Bronchial epithelial cell (primary cell): Measurements from ENCODE around the gene NADK2. TPM values are rescaled to one million over a fixed set of nuclear protein-coding genes. Genes with fewer than 3 reads are reported as not detected.

Source experiments
- DNase-seq: peaks from one replicate; pipeline ENCODE4 v3.0.0-alpha.2; 2010; ENCODE audit warnings: low read depth
- FAIRE-seq: peaks from 2 replicates; lab custom pipeline; 2011; peaks lifted over from hg19 to GRCh38; lab: Jason Lieb, UNC
- H3K27me3 ChIP-seq: 2 replicates; pipeline ENCODE4 v1.5.1; 2011; ENCODE audit warnings: low read length; ENCODE audit not compliant: control insufficient read depth, insufficient read depth
- H3K36me3 ChIP-seq: 2 replicates; pipeline ENCODE4 v1.5.1; 2011; ENCODE audit warnings: low read length; ENCODE audit not compliant: control insufficient read depth, insufficient read depth
- H3K4me3 ChIP-seq: 2 replicates; pipeline ENCODE4 v1.5.1; 2011; ENCODE audit warnings: mild to moderate bottlenecking, low read depth, low read length, control low read depth
- total RNA-seq: library from RNA; depleted of rRNA; stranded (reverse); fragments of >200 nt; gene quantifications from 2 replicates; pipeline ENCODE4 v1.2.1, GENCODE V29; 2014
- TF ChIP-seq, protein P1 (sequence below): IDR thresholded peaks from 2 replicates; pipeline ENCODE4 v1.5.1; 2011; ENCODE audit warnings: mild to moderate bottlenecking, moderate library complexity, low read length, control low read depth, inconsistent platforms; ENCODE audit not compliant: insufficient read depth, severe bottlenecking

Gene NADK2
- total RNA-seq, 1 donor from 2014 or later = 27.6 TPM

DNA sequence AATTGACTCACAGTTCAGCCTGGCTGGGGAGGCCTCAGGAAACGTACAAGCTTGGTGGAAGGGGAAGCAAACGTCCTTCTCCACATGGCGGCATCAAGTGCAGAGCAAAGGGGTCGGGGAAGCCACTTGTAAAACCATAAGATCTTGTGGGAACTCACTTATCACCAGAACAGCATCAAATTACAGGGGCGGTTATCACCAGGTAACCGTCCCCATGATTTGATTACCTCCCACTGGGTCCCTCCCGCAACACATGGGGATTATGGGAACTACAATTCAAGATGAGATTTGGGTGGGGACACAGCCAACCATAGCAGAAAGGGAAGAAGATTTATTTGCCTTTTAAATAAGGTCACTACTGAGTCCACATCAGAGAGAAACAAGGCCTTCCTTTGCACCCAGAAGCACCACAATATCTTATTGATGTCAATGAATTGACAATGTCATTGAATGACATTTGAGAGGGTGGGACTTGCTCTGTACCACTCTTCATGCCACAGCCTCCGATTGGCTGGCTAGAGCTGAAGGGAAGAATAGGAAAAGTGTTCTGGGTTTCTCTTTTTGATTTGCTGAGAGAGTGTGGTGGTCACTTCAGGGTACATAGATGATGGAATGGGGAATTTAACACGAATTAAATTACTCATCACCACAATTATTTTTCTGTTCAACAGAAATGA lies 78.8 kb downstream of the NADK2 start:
- DNase-seq (no peak), FAIRE-seq (no peak)
- H3K4me3 ChIP-seq = no peak overlapping the region
- TF ChIP-seq, protein P1, sequence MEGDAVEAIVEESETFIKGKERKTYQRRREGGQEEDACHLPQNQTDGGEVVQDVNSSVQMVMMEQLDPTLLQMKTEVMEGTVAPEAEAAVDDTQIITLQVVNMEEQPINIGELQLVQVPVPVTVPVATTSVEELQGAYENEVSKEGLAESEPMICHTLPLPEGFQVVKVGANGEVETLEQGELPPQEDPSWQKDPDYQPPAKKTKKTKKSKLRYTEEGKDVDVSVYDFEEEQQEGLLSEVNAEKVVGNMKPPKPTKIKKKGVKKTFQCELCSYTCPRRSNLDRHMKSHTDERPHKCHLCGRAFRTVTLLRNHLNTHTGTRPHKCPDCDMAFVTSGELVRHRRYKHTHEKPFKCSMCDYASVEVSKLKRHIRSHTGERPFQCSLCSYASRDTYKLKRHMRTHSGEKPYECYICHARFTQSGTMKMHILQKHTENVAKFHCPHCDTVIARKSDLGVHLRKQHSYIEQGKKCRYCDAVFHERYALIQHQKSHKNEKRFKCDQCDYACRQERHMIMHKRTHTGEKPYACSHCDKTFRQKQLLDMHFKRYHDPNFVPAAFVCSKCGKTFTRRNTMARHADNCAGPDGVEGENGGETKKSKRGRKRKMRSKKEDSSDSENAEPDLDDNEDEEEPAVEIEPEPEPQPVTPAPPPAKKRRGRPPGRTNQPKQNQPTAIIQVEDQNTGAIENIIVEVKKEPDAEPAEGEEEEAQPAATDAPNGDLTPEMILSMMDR = no peak
- H3K36me3 ChIP-seq = peaks cover 12% of the 10 kb centered on the region
- H3K27me3 ChIP-seq = no peaks in the 10 kb centered on the region

DNA sequence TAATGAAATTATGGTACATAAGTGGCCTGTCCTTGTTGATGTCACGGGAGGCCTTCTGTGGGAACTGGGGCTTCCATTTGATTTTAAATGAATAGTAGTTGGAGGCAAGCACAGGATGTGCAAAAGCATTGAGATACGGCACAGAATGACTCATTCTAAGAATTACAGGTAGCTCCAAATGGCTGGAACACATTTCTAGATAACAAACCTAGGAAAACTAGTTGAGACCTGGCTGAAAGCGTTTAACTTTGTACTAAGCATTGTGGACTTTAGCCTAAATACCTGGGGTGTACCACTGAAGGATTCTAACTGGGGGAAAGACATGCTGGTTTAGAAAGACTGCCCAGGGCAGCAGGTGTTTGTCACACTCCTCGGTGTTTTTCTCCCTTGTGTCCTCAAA lies 80.4 kb downstream of the NADK2 start:
- Histone ChIP-seq H3K27me3 (no peaks in the 10 kb centered on the region), H3K4me3 (no peak overlapping the region), H3K36me3 (peaks cover 5% of the 10 kb centered on the region)
- TF ChIP-seq, protein P1 = no peak
- peak; percentile 79 for DNase-seq
- no peak for FAIRE-seq

DNA sequence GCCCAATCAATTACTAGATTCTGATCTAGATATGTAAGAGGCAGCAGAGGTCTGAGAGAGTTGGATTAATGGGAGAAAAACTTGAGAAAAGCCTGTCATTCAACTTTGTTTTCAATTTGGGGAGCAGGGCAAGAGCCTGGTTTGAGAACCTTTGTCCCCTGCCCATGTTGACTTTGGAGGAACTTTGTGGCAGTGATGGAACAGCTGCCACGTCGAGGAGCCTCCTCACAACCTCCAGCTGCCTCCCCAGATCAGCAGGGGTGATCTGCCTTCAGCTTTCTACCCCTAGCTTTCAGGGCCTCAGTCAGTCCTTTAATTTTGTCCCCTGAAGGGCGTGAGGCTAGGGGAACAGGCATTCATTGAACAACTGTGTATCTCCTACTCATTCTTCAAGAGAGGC lies 81.1 kb downstream of the NADK2 start:
- no peaks in the 10 kb centered on the region for H3K27me3 ChIP-seq
- peaks cover 5% of the 10 kb centered on the region for H3K36me3 ChIP-seq
- no peak overlapping the region for H3K4me3 ChIP-seq
- DNase-seq (no peak), FAIRE-seq (no peak)
- TF ChIP-seq, protein P1 = no peak

DNA sequence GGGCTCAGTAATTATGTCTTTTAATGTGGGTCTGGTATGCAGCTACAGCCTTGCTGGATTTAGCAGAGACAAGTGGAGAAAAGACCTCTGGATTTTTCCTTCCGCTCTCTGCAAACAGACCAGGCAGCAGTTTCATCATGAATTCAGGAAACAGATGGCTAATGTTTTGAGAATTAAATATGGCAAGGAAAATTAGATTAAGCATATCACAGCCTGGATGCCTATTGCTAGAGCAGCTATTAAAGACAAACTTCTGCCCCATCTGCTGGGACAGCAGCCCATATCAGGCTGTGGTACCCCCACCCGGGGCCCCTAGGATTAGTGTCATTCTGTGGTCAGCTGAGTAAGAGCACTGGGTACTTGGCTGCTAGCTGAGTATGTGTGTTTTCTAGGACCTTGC lies 83.6 kb downstream of the NADK2 start:
- Histone ChIP-seq H3K4me3 (no peak overlapping the region), H3K36me3 (peaks cover 5% of the 10 kb centered on the region), H3K27me3 (no peaks in the 10 kb centered on the region)
- TF ChIP-seq, protein P1 = no peak
- FAIRE-seq = no peak
- no peak for DNase-seq

DNA sequence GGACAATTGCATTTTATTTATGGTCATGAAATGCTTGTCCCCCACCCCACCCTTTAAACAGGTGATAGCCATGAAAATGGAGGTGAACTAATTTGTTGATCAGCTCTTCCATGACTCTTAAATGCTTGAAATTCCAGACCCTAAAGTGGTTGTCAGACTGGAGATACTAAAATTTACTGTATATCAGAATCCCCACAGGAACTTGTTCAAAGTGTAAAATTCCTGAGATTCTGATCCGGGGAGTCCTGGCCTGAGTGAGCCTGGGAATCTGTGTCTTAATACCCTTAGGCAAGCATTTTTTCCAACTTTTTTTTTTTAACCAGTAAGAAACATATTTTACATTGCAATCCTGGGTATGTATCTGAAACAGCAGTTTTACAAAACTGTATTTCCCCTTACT lies 85.1 kb downstream of the NADK2 start:
- H3K4me3 ChIP-seq = no peak overlapping the region
- FAIRE-seq = no peak
- DNase-seq = peak; percentile 53
- H3K27me3 ChIP-seq = no peaks in the 10 kb centered on the region
- TF ChIP-seq, protein P1 = no peak
- H3K36me3 ChIP-seq = peaks cover 4% of the 10 kb centered on the region

DNA sequence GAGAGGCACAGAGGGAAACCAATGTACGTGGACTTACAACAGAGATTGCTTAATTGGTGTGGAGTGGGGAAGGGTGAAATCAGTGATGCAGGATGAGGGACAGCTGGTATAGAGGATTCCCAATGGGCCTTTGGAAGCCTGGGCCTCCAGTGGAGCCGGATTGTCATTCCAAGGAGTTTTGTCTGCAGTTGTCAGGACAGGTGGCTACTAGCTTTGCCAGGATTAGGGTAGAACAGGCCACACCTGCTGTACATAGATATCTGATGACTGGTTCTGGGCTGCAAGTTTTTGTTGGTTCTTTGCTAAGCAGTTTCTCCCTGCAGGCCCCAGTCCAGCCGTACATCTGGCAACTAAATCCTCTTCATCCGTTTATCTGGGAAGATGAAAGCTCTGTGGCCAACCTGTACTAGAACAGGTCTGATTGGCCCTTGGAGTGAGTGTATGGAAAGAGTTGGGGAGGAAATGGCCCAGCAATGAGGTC lies 85.6 kb downstream of the NADK2 start:
- TF ChIP-seq, protein P1 = no peak
- DNase-seq (peak; percentile 95), FAIRE-seq (no peak)
- Histone ChIP-seq H3K36me3 (peaks cover 4% of the 10 kb centered on the region), H3K4me3 (no peak overlapping the region), H3K27me3 (no peaks in the 10 kb centered on the region)
